Thyroid gland (tissue), 4 donors: Measurements from ENCODE around the gene TOE1. TPM values are rescaled to one million over a fixed set of nuclear protein-coding genes. Genes with fewer than 3 reads are reported as not detected.

ENCODE experiments used
- DNase-seq, 2 donors: peaks; one replicate each; pipeline ENCODE4 v3.0.0-alpha.2; 2019
- H3K27ac ChIP-seq, 3 donors: fragments of 200-600 bp; sonication (generic); 1 replicate in 2 of 3; 2 replicates in 1 of 3; pipeline ENCODE4 v1.5.1; 2016 to 2019; ENCODE audit warnings: mild to moderate bottlenecking in 1 of 3, moderate library complexity in 1 of 3
- H3K27me3 ChIP-seq: fragments of 200-600 bp; sonication (generic); one replicate; pipeline ENCODE4 v1.5.1; 2019
- H3K36me3 ChIP-seq, 2 donors: fragments of 200-600 bp; sonication (generic); one replicate each; pipeline ENCODE4 v1.5.1; 2016 to 2019
- H3K4me1 ChIP-seq, 2 donors: fragments of 200-600 bp; sonication (generic); one replicate each; pipeline ENCODE4 v1.5.1; 2017 to 2019
- H3K4me3 ChIP-seq, 3 donors: fragments of 200-600 bp; sonication (generic); replicated peaks in 1 of 3; 1 replicate in 2 of 3; 2 replicates in 1 of 3; pipeline ENCODE4 v1.5.1; 2016; ENCODE audit warnings: mild to moderate bottlenecking in 1 of 3
- H3K9me3 ChIP-seq: fragments of 200-600 bp; sonication (generic); one replicate; pipeline ENCODE4 v1.5.1; 2017
- POLR2A ChIP-seq, 2 donors: fragments of 450-650 bp; IDR thresholded peaks; one replicate each; pipeline ENCODE4 v1.6.1; 2017; ENCODE audit warnings: antibody characterized with exemption in 2 of 2, mild to moderate bottlenecking in 2 of 2, moderate library complexity in 1 of 2
- WGBS, 2 donors: methylation state at CpG; one replicate each; pipeline ENCODE4 v1.1.5; 2017; 5-methylcytosine and 5-hydroxymethylcytosine counted together
- intact Hi-C: fragments of 100-400 bp; cut with DNase I; formaldehyde crosslinking; loops from one replicate; pipeline ENCODE4 v1.15.1; 2023
- total RNA-seq, 4 donors: library from RNA; depleted of rRNA; stranded (reverse); fragments of >200 nt; gene quantifications; one replicate each; pipeline ENCODE4 v1.2.3, GENCODE V29; 2016
- TF ChIP-seq, protein P1 (sequence below), 6 experiments: fragments of 200-600 bp in 3 of 6; fragments of 450-650 bp in 3 of 6; sonication (generic) in 3 of 6; IDR thresholded peaks; one replicate each; pipeline ENCODE4 v1.5.1; 2016 to 2019; ENCODE audit warnings: antibody characterized with exemption in 6 of 6, mild to moderate bottlenecking in 2 of 6, inconsistent platforms in 1 of 6, moderate library complexity in 1 of 6

TOE1 gene
- total RNA-seq, 4 donors from 2014 or later: 15.7 to 19.8 (median 17.8) TPM

DNA sequence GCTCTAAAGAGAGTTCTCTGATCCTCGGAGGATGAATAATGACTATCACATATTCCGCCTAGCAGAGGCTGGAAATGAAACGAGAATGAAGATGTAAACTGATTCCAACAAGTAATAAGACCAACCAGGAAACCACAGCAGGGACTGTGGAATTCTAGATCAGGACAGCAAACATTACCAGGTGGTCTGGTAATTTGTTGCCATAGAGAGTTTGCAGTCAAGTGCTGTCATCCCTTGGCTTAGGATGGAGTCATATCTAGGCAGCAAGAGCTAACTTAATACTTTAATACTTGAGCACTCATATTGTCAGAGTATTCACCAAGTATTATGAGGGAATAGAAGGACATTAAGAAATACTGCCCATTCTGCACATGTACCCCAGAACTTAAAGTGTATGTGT lies 45.3 kb downstream of the TOE1 start:
- intact Hi-C loops: no loop called here
- no peak for DNase-seq
- TF ChIP-seq POLR2A (IDR thresholded peaks at IDR 0.05): no peak
- TF ChIP-seq, protein P1, sequence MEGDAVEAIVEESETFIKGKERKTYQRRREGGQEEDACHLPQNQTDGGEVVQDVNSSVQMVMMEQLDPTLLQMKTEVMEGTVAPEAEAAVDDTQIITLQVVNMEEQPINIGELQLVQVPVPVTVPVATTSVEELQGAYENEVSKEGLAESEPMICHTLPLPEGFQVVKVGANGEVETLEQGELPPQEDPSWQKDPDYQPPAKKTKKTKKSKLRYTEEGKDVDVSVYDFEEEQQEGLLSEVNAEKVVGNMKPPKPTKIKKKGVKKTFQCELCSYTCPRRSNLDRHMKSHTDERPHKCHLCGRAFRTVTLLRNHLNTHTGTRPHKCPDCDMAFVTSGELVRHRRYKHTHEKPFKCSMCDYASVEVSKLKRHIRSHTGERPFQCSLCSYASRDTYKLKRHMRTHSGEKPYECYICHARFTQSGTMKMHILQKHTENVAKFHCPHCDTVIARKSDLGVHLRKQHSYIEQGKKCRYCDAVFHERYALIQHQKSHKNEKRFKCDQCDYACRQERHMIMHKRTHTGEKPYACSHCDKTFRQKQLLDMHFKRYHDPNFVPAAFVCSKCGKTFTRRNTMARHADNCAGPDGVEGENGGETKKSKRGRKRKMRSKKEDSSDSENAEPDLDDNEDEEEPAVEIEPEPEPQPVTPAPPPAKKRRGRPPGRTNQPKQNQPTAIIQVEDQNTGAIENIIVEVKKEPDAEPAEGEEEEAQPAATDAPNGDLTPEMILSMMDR (IDR thresholded peaks at IDR 0.05): no peak

GRCh38 chr1:45386219-45386618 lies 46.2 kb downstream of the TOE1 start:
- H3K4me3 ChIP-seq: no peak overlapping the region
- H3K9me3 ChIP-seq: no peaks in the 10 kb centered on the region
- H3K27ac ChIP-seq: no peak overlapping the region
- intact Hi-C loops: no loop called here
- no peak for TF ChIP-seq POLR2A (IDR thresholded peaks at IDR 0.05)
- TF ChIP-seq, protein P1 (IDR thresholded peaks at IDR 0.05): no peak
- no peaks in the 10 kb centered on the region for H3K36me3 ChIP-seq
- DNase-seq: no peak
- no peaks in the 10 kb centered on the region for H3K27me3 ChIP-seq
- H3K4me1 ChIP-seq: no peaks in the 10 kb centered on the region
- 97% methylated on average over 3 of the region's 3 CpGs for WGBS, 2 donors

More for the DNA sequence above, 45.3 kb downstream of the TOE1 start:
- H3K27ac ChIP-seq: no peak overlapping the region
- no peaks in the 10 kb centered on the region for H3K27me3 ChIP-seq
- no peak overlapping the region for H3K4me3 ChIP-seq
- H3K4me1 ChIP-seq: no peaks in the 10 kb centered on the region
- no peaks in the 10 kb centered on the region for H3K36me3 ChIP-seq
- no peaks in the 10 kb centered on the region for H3K9me3 ChIP-seq
- 89 to 94% methylated on average over 3 of the region's 3 CpGs for WGBS, 2 donors

Other genes starting within 250 kb of the TOE1 start
- gene ZSWIM5, start 133.6 kb upstream of the TOE1 start, total RNA-seq: 10 to 100 TPM in 3 of 4 donors, 1 to 10 TPM in 1; 6.3 to 15.4 (median 12.5) TPM
- gene HPDL, start 13.3 kb upstream of the TOE1 start, total RNA-seq: 1 to 10 TPM in 2 of 4 donors, under 1 TPM in 2; 0.27 to 3.5 (median 1.1) TPM
- 10 to 100 TPM; 23.7 to 45.9 (median 31.7) TPM for gene MUTYH, start 270 bp downstream of the TOE1 start, total RNA-seq
- 1 to 10 TPM; 4.8 to 5.7 (median 5.5) TPM for gene TESK2, start 151.0 kb downstream of the TOE1 start, total RNA-seq
- gene CCDC163, start 159.9 kb downstream of the TOE1 start, total RNA-seq: 1 to 10 TPM in 2 of 4 donors, under 1 TPM in 2; 0.40 to 1.7 (median 1.0) TPM
- gene MMACHC, start 160.1 kb downstream of the TOE1 start, total RNA-seq: 1 to 10 TPM; 1.3 to 5.9 (median 5.0) TPM
- 1,000 to 10,000 TPM in 2 of 4 donors, 100 to 1,000 TPM in 2; 872 to 1,202 (median 1,015) TPM for gene PRDX1, start 181.7 kb downstream of the TOE1 start, total RNA-seq
- 100 to 1,000 TPM in 3 of 4 donors, 10 to 100 TPM in 1; 67.5 to 143 (median 127) TPM for gene AKR1A1, start 210.7 kb downstream of the TOE1 start, total RNA-seq
- gene NASP, start 243.9 kb downstream of the TOE1 start, total RNA-seq: 10 to 100 TPM; 45.8 to 98.3 (median 75.1) TPM